GDM1 (cell line): ENCODE data around the gene HIRA.

Source experiments
- DNase-seq: peaks from one replicate; lab custom pipeline; 2025; lab: John Stamatoyannopoulos, UW

HIRA gene

DNA sequence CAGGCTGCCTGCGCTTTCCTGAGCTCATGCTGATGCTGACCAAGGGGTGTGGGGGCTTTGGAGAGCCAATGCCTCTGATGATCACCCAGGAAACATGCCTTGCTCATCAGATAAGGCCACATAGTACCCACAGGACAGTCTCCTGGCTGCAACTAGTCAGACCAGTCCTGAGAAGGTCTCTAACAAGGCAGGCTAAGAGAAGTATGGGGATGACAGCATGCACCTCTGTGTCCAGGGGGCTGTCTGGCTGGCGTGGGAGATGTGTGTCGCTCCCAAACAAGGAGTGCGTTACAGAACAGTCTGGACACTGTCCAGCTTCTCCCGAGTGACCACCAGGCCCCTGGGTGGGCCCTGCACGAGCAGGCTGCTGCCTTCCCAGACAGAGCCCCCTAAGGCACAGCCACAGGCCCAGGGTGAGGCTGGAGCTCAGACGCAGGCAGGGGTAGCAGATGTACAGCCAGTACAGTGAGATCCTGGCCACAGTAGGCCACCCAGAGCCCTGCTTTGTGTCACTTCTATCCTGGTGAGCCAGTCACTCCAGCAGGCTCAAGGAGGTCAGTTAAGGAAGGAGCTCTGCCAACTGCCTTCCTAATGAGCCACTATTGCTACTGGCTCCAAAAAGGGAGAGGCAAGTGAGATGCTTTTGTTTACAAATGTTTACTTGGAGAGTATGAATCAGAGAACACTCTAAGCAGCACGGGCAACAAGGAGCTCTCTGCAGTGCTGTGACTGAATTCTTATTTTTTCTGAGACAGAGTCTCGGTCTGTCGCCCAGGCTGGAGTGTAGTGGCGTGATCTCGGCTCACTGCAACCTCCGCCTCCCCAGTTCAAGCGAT, 74.0 kb downstream of the HIRA start:
- DNase-seq = no peak

GRCh38 chr22:19356708-19357269, 74.7 kb downstream of the HIRA start:
- no peak for DNase-seq

DNA sequence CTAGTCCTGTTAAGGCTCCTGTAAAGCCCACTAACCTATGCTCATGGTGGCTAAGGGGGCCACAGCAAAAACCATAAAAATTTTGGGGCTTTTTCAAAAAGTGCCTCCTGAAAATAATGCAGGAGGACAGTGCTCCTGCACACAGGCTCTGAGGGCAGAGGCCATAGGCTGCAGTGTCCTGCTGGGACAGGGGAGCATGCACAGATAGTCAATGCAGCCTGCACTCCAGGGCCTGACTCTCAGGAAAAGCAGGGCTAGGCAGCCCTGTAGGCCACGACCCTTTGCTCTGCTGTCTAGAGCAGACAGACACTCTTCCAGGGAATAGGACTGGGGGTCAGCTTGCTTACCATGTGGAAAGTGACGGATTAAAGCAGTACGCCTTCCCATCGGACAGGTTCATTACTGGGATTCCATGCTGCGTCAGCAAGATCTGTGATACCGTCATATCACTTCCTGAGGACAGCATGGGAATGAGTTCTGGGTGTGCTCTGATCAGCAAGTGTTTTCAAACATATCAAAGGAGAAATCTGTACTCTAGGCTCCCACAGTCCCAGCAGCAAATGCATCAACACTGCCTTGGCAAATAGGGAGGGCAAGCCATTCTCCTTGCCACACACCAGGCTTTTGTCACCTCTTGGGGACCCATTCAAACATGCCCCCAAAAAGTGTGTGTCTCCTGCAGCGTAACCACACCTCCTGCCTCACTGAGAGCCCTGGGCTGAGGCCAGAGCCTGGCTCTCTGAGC, 75.9 kb downstream of the HIRA start:
- DNase-seq = no peak

GRCh38 chr22:19354201-19354600, 77.3 kb downstream of the HIRA start:
- no peak for DNase-seq

DNA sequence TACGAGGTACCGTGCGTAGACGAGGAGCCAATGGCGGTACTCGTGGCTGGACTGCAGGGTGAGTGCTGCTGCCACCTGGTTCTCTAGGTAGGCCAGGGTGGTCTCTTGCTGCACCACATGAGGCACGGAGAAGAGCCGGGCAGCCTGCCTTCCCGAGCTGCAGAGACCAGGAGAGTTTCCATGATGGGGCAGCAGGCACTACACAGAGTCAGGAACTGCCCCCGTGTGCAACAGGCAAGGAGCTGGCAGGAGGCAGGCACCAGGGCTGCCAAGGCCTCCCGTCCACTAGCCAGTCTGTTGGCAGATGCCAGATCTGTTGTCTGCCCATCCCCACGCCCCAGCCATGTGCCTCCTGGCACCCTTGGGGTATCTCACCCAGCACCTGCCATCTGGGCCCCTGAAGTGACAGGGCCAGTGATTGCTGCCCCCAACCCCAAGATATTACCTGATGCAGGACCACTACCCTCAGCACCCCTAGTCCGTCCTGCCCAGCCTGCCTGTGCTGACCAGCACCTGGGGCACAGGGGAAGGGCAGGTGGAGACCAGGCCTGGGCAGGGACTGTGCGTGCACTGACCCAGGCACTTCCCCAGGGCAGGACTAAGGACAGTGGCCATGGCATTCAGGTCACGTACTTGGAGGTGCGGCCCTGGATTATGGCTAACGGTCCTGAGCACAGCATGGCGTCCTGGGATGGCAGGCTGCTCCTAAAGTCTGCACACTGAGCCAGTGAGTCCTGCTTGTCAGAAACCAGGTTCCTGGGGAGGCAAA, 78.0 kb downstream of the HIRA start:
- DNase-seq = no peak

- DNase-seq = no peak
Observed at GRCh38 chr22:19352766-19353165, 78.8 kb downstream of the HIRA start.

- no peak for DNase-seq
Observed at GRCh38 chr22:19352217-19352616, 79.3 kb downstream of the HIRA start.

GRCh38 chr22:19351604-19352003, 79.9 kb downstream of the HIRA start:
- no peak for DNase-seq

GRCh38 chr22:19350947-19351346, 80.6 kb downstream of the HIRA start:
- DNase-seq = no peak

DNA sequence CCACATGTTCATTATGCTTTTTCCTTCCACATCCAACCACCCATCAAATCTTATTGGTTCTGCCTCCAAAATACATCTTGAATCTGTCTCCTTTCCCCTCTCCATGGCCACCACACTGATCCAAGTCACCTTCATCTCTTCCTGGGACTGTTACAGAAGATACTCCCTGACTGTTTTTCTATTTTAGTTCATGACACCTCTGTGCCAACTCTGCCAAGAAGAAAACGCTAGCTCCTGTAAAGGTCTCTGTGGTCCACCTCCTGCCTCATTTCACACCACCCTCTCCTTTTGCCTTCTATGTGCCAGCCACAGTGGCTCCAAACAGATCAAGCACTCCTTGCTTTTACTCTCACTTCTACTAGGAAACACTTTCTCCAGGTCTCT, 81.1 kb downstream of the HIRA start:
- DNase-seq = no peak

GRCh38 chr22:19349778-19350475, 81.6 kb downstream of the HIRA start:
- no peak for DNase-seq

- no peak for DNase-seq
Observed at GRCh38 chr22:19346677-19347265, 84.8 kb downstream of the HIRA start.

GRCh38 chr22:19344420-19344819, 87.1 kb downstream of the HIRA start:
- DNase-seq = no peak

DNA sequence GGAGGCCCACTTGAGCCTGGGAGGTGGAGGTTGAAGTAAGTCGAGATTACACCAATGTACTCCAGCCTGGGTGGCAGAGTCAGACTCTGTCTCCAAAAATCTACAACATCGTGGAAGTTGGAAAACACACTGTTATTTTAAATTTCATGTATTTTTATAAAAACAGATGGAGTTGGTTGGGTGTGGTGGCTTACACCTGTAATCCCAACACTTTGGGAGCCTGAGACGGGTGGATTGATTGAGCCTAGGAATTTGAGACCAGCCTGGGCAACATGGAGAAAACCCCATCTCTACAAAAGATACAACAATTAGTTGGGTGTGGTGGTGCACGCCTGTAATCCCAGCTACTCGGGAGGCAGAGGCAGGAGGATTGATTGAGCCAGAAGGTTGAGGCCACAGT, 88.1 kb downstream of the HIRA start:
- DNase-seq = no peak

- DNase-seq = no peak
Observed at GRCh38 chr22:19341500-19341899, 90.0 kb downstream of the HIRA start.

DNA sequence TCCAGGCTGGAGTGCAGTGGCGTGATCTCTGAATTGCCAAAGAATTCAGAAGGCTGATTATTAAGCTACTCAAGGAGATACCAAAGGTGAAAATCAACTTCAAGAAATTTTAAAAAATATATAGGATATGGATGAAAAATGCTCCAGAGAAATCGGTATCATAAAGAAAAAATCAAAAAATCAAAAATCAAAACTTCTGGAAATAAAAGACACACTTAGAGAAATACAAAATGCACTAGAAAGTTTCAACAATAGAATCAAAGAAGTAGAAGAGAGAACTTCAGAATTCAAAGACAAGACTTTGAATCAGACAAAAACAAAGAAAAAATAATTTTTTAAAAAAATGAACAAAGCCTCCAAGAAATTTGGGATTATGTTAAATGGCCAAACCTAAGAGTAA, 94.4 kb downstream of the HIRA start:
- no peak for DNase-seq

GRCh38 chr22:19336133-19337075, 95.1 kb downstream of the HIRA start:
- no peak for DNase-seq

DNA sequence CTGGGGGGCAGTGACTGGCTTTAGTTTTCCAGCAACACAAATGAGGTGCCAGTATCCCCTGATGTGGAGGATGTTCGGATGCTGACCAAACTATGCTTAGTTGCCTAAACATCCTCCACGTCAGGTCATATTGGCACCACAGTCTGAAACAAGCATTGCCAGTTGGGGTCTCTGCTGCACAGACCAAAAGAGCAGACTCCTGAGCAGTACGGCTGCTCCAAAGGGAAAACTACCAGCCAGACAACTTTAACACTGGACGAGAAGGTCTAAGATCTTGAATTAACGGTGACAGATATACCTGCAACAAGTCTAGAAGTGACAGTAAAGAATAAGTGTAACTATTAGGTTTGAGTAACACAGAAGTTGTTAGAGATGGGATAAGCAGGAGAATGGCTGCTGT, 99.6 kb downstream of the HIRA start:
- DNase-seq = no peak

- DNase-seq = no peak
Observed at GRCh38 chr22:19331474-19331873, 100.1 kb downstream of the HIRA start.

DNA sequence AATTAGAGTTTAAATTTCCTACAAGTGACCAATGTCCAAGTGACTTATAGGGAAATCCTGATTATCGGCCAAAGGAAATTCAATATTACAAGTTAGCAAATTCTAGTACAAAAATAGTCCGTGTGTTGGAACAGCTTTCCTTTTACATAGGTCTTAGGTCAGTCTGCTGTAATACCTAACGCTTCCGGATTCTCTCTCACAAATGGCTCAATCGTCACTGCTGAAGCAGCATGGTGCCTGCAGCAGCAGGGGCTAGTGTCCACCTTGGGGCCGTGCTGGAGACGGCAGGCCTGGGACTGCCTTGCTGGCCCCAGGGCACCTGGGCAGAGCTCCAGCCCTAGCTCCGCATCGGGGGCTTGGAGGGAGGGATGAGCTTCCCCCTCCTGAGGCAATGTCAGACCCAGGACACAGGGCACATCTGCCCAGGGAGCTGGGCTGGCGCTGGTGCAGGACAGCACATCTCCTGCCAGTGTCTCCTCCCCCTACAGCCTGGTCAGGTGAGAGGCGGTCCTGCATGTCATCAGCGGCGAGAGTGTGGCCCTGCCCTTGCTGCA, 100.6 kb downstream of the HIRA start:
- DNase-seq = no peak
